ENCODE measurements around the gene SYT2. TPM values are rescaled to one million over a fixed set of nuclear protein-coding genes. Genes with fewer than 3 reads are reported as not detected.

Gene SYT2
- total RNA-seq, 2 experiments from 2014 or later: not detected

- DNase-seq: no peak
- Mint-ChIP-seq H3K36me3 (no peaks in the 10 kb centered on the region), H3K9me3 (no peaks in the 10 kb centered on the region), H3K4me3 (no peak overlapping the region), H3K27me3 (peaks cover 36% of the 10 kb centered on the region), H3K27ac (no peak overlapping the region), H3K4me1 (ENCODE audit: low read depth) (no peaks in the 10 kb centered on the region)
- POLR2A ChIA-PET: no interaction called here
- intact Hi-C loops (cut with micrococcal nuclease): no loop called here
- CTCF ChIA-PET: no interaction called here
Measured at GRCh38 chr1:202685641-202686040, 24.6 kb downstream of the SYT2 start.

- Mint-ChIP-seq H3K4me3 (no peak overlapping the region), H3K9me3 (no peaks in the 10 kb centered on the region), H3K4me1 (ENCODE audit: low read depth) (no peaks in the 10 kb centered on the region), H3K27ac (no peak overlapping the region), H3K27me3 (peaks cover 31% of the 10 kb centered on the region), H3K36me3 (no peaks in the 10 kb centered on the region)
- DNase-seq: no peak
- POLR2A ChIA-PET: no interaction called here
- intact Hi-C loops (cut with micrococcal nuclease): no loop called here
- CTCF ChIA-PET: no interaction called here
Measured at GRCh38 chr1:202684716-202685115, 25.5 kb downstream of the SYT2 start.

GRCh38 chr1:202683029-202683428 is 27.2 kb downstream of the SYT2 start:
- peaks cover 32% of the 10 kb centered on the region for H3K27me3 Mint-ChIP-seq
- no peak overlapping the region for H3K4me3 Mint-ChIP-seq
- DNase-seq: no peak
- intact Hi-C loops (cut with micrococcal nuclease): no loop called here
- H3K36me3 Mint-ChIP-seq: no peaks in the 10 kb centered on the region
- peaks cover 4% of the 10 kb centered on the region for H3K9me3 Mint-ChIP-seq
- no peaks in the 10 kb centered on the region for H3K4me1 Mint-ChIP-seq (ENCODE audit: low read depth)
- POLR2A ChIA-PET: no interaction called here
- CTCF ChIA-PET: no interaction called here
- no peak overlapping the region for H3K27ac Mint-ChIP-seq

GRCh38 chr1:202682477-202682876 is 27.8 kb downstream of the SYT2 start:
- peaks cover 29% of the 10 kb centered on the region for H3K27me3 Mint-ChIP-seq
- intact Hi-C loops (cut with micrococcal nuclease): no loop called here
- no peak overlapping the region for H3K4me3 Mint-ChIP-seq
- H3K4me1 Mint-ChIP-seq (ENCODE audit: low read depth): no peaks in the 10 kb centered on the region
- CTCF ChIA-PET: interaction anchor here (1.4 kb wide), 1 partner anchor 106 kb away, joined by 5 read pairs; no protein-coding TSS in a partner anchor
- POLR2A ChIA-PET: no interaction called here
- H3K36me3 Mint-ChIP-seq: no peaks in the 10 kb centered on the region
- H3K9me3 Mint-ChIP-seq: peaks cover 5% of the 10 kb centered on the region
- no peak overlapping the region for H3K27ac Mint-ChIP-seq
- no peak for DNase-seq

- Mint-ChIP-seq H3K4me1 (ENCODE audit: low read depth) (no peaks in the 10 kb centered on the region), H3K9me3 (peaks cover 11% of the 10 kb centered on the region), H3K27me3 (peaks cover 29% of the 10 kb centered on the region), H3K4me3 (no peak overlapping the region), H3K36me3 (peaks cover 3% of the 10 kb centered on the region), H3K27ac (no peak overlapping the region)
- POLR2A ChIA-PET: no interaction called here
- CTCF ChIA-PET: interaction anchor here (1.4 kb wide), 1 partner anchor 105 kb away, joined by 5 read pairs; no protein-coding TSS in a partner anchor
- intact Hi-C loops (cut with micrococcal nuclease): no loop called here
- DNase-seq: no peak
Measured at GRCh38 chr1:202681736-202682420, 28.4 kb downstream of the SYT2 start.

GRCh38 chr1:202680586-202681352 is 29.5 kb downstream of the SYT2 start:
- Mint-ChIP-seq H3K36me3 (peaks cover 3% of the 10 kb centered on the region), H3K9me3 (peaks cover 12% of the 10 kb centered on the region), H3K4me3 (no peak overlapping the region), H3K27me3 (peaks cover 28% of the 10 kb centered on the region), H3K4me1 (ENCODE audit: low read depth) (no peaks in the 10 kb centered on the region), H3K27ac (no peak overlapping the region)
- intact Hi-C loops (cut with micrococcal nuclease): no loop called here
- no peak for DNase-seq
- POLR2A ChIA-PET: no interaction called here
- CTCF ChIA-PET: no interaction called here

GRCh38 chr1:202679406-202680177 is 30.7 kb downstream of the SYT2 start:
- CTCF ChIA-PET: no interaction called here
- peaks cover 3% of the 10 kb centered on the region for H3K36me3 Mint-ChIP-seq
- H3K4me3 Mint-ChIP-seq: no peak overlapping the region
- no peaks in the 10 kb centered on the region for H3K4me1 Mint-ChIP-seq (ENCODE audit: low read depth)
- no peak for DNase-seq
- POLR2A ChIA-PET: interaction anchor here (0.6 kb wide), 1 partner anchor 185 kb away, joined by 7 read pairs; no protein-coding TSS in a partner anchor
- intact Hi-C loops (cut with micrococcal nuclease): no loop called here
- H3K27me3 Mint-ChIP-seq: peaks cover 26% of the 10 kb centered on the region
- H3K9me3 Mint-ChIP-seq: peaks cover 12% of the 10 kb centered on the region
- H3K27ac Mint-ChIP-seq: no peak overlapping the region

- ChIA-PET POLR2A (no interaction called here), CTCF (no interaction called here)
- H3K36me3 Mint-ChIP-seq: peaks cover 3% of the 10 kb centered on the region
- intact Hi-C loops (cut with micrococcal nuclease): no loop called here
- H3K4me1 Mint-ChIP-seq (ENCODE audit: low read depth): no peaks in the 10 kb centered on the region
- H3K27ac Mint-ChIP-seq: no peak overlapping the region
- no peak overlapping the region for H3K4me3 Mint-ChIP-seq
- H3K27me3 Mint-ChIP-seq: peaks cover 22% of the 10 kb centered on the region
- peaks cover 12% of the 10 kb centered on the region for H3K9me3 Mint-ChIP-seq
- DNase-seq: no peak
Measured at GRCh38 chr1:202677433-202677832, 32.8 kb downstream of the SYT2 start.

- H3K36me3 Mint-ChIP-seq: peaks cover 3% of the 10 kb centered on the region
- intact Hi-C loops (cut with micrococcal nuclease): no loop called here
Measured at GRCh38 chr1:202673531-202673930, 36.7 kb downstream of the SYT2 start.

GRCh38 chr1:202671399-202671798 is 38.9 kb downstream of the SYT2 start:
- no peak for DNase-seq
- Mint-ChIP-seq H3K4me3 (no peak overlapping the region), H3K4me1 (ENCODE audit: low read depth) (no peaks in the 10 kb centered on the region), H3K27me3 (peaks cover 2% of the 10 kb centered on the region), H3K9me3 (no peaks in the 10 kb centered on the region), H3K36me3 (no peaks in the 10 kb centered on the region), H3K27ac (no peak overlapping the region)
- POLR2A ChIA-PET: no interaction called here
- intact Hi-C loops (cut with micrococcal nuclease): no loop called here
- CTCF ChIA-PET: no interaction called here

More at GRCh38 chr1:202673531-202673930, 36.7 kb downstream of the SYT2 start:
- ChIA-PET POLR2A (no interaction called here), CTCF (no interaction called here)
- H3K27me3 Mint-ChIP-seq: peaks cover 5% of the 10 kb centered on the region
- H3K4me3 Mint-ChIP-seq: no peak overlapping the region
- no peak for DNase-seq
- H3K4me1 Mint-ChIP-seq (ENCODE audit: low read depth): no peaks in the 10 kb centered on the region
- H3K27ac Mint-ChIP-seq: no peak overlapping the region
- H3K9me3 Mint-ChIP-seq: peaks cover 12% of the 10 kb centered on the region

- POLR2A ChIA-PET: no interaction called here
- DNase-seq: no peak
- CTCF ChIA-PET: no interaction called here
- Mint-ChIP-seq H3K36me3 (no peaks in the 10 kb centered on the region), H3K27me3 (peaks cover 12% of the 10 kb centered on the region), H3K4me1 (ENCODE audit: low read depth) (no peaks in the 10 kb centered on the region), H3K27ac (no peak overlapping the region), H3K4me3 (no peak overlapping the region), H3K9me3 (no peaks in the 10 kb centered on the region)
- intact Hi-C loops (cut with micrococcal nuclease): no loop called here
Measured at GRCh38 chr1:202665417-202665816, 44.8 kb downstream of the SYT2 start.

- Mint-ChIP-seq H3K27ac (no peak overlapping the region), H3K36me3 (no peaks in the 10 kb centered on the region), H3K27me3 (peaks cover 13% of the 10 kb centered on the region), H3K4me3 (no peak overlapping the region), H3K9me3 (no peaks in the 10 kb centered on the region), H3K4me1 (ENCODE audit: low read depth) (no peaks in the 10 kb centered on the region)
- ChIA-PET CTCF (no interaction called here), POLR2A (no interaction called here)
- intact Hi-C loops (cut with micrococcal nuclease): no loop called here
- DNase-seq: no peak
Measured at GRCh38 chr1:202664083-202664482, 46.2 kb downstream of the SYT2 start.

Measured in activated CD4-positive, alpha-beta memory T cell treated with anti-CD3 and anti-CD28 coated beads for 36 hours (primary cell).